ENCODE measurements around the gene RHEX. TPM values are rescaled to one million over a fixed set of nuclear protein-coding genes. Genes with fewer than 3 reads are reported as not detected.

The RHEX gene
- total RNA-seq, 2 experiments from 2014 or later: not detected

DNA sequence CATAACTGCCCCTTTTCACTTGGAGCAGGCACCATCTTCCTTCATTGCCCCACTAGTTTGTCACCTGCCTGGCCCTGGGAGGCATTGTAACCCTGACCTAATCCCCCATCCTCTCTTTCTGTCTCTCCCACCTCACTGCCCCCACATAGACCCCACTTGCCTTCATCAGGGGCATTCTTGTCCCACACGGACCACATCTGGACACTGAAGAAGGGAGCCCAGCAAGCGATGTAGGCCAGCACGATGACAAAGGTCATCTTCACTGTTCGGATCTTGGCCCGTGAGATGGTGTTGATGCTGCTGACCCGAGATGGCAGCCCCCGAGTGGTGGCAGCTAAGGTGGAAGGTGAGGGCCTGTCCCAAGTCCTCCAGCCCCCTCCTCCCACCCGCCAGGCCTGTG, 62.8 kb downstream of the RHEX start:
- Mint-ChIP-seq H3K4me3 (no peak overlapping the region), H3K27me3 (ENCODE audit: low read depth) (peaks cover 52% of the 10 kb centered on the region), H3K4me1 (ENCODE audit: low read depth) (peaks cover 8% of the 10 kb centered on the region), H3K36me3 (ENCODE audit: low read depth) (no peaks in the 10 kb centered on the region), H3K9me3 (ENCODE audit: insufficient read depth) (peaks cover 10% of the 10 kb centered on the region), H3K27ac (no peak overlapping the region)
- ATAC-seq: no peak
- ChIA-PET POLR2A (no interaction called here), CTCF (interaction anchor here (1.4 to 2.3 kb wide), 3 partner anchors 9 to 139 kb away, joined by 4 to 6 read pairs (median 6); no protein-coding TSS in a partner anchor)
- DNase-seq: no peak

DNA sequence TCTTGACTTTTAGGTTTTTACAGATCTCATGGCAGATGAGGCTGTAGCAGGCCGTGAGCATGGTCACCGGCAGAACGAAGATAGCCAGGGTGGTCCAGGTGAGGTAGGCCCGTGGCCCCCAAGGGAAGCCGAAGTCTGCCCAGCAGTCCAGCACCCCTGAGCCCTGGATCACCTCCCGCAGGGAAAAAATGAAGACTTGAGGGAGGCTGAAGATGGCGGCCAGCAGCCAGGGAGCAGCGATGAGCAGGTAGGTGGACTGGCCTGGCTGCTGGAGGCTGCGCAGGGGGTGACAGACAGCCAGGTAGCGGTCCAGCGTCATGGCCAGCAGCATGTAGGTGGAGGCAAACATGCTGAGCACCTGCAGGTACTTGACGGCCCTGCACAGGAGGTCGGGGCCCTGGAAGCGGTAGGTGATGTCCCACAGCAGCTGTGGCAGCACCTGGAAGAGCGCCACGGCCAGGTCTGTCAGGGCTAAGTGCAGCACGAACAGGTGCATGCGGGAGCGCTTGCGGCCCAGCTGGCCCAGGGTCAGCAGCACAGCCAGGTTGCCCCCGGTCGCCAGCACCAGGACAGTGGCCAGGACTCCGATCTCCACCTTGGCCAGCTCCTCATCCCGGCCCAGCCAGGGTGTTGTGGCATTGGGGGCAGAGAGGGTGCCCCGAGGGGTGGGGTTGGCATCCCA, 63.4 kb downstream of the RHEX start:
- peaks cover 55% of the 10 kb centered on the region for H3K27me3 Mint-ChIP-seq (ENCODE audit: low read depth)
- H3K4me3 Mint-ChIP-seq: no peak overlapping the region
- peaks cover 8% of the 10 kb centered on the region for H3K4me1 Mint-ChIP-seq (ENCODE audit: low read depth)
- H3K36me3 Mint-ChIP-seq (ENCODE audit: low read depth): no peaks in the 10 kb centered on the region
- POLR2A ChIA-PET: no interaction called here
- H3K9me3 Mint-ChIP-seq (ENCODE audit: insufficient read depth): peaks cover 15% of the 10 kb centered on the region
- no peak overlapping the region for H3K27ac Mint-ChIP-seq
- CTCF ChIA-PET: interaction anchor here (1.7 to 2.3 kb wide), 2 partner anchors 10 to 86 kb away, joined by 6 read pairs; no protein-coding TSS in a partner anchor
- ATAC-seq: no peak
- DNase-seq: no peak

DNA sequence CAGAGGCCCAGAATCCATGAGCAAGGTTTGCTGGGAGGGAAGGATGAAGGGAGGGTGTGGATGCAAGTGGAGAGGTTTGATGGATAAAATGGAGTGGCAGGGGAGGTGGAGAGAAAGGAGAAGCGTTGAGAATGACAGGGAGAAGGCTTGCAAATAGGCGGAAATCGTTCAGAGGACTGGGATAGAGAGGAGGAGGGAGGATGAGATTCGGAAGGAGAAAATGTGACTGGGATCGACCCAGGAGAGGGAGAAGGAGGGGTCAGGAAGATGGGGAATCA, 63.8 kb downstream of the RHEX start:
- no peak for ATAC-seq
- Mint-ChIP-seq H3K4me1 (ENCODE audit: low read depth) (peaks cover 8% of the 10 kb centered on the region), H3K36me3 (ENCODE audit: low read depth) (no peaks in the 10 kb centered on the region), H3K9me3 (ENCODE audit: insufficient read depth) (peaks cover 17% of the 10 kb centered on the region), H3K27ac (no peak overlapping the region), H3K27me3 (ENCODE audit: low read depth) (peaks cover 56% of the 10 kb centered on the region), H3K4me3 (no peak overlapping the region)
- ChIA-PET POLR2A (no interaction called here), CTCF (no interaction called here)
- no peak for DNase-seq

DNA sequence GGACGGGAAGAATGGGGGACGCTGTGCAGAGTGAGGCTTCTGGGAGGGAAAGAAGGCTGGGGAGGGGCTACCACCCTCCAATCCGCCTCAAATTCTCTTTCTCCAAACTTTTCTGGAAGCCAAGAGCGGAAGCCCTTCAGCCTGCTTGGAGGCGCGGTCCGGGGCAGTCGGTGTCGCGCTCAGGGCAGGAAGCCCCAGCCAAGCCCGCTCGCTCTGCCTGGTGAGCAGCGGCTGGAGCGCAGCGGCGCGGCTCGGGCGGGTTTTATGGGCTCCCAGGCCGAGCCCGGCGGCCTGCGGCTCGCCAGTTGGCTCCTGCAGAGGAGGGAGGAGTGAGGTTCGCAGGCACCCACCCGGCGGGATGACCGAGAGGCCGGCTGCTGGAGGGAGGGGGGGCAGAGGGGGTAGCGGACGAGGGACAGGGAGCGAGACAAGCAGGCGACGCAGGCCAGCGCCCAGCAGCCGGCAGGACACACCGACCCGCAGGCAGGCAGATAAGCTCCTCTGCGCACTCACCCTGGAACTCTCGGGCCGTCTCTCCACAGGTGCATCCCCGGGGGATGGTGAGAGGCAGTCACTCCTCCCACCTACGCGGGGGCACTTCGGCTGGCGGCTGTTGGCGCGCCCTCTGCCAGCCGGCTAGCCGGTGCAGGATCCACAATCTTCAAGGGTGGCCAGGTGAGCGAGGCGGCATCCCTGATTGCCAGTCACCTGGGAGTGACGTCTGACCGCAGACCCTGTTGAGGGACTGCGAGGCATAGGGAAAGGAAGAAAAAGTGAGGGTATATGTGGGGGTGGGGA, 64.4 kb downstream of the RHEX start, which contains the start of gene AVPR1B:
AVPR1B (minus strand) TSS at position 238 of the 798 bp plus-strand sequence. CDS start 498 bp downstream, outside the sequence.
- CTCF ChIA-PET: interaction anchor here (0.6 kb wide), 1 partner anchor 11 kb away, joined by 4 read pairs; no protein-coding TSS in a partner anchor
- H3K27me3 Mint-ChIP-seq (ENCODE audit: low read depth): peaks cover 60% of the 10 kb centered on the region
- DNase-seq (peak; percentile 27), ATAC-seq (peak; percentile 75)
- H3K36me3 Mint-ChIP-seq (ENCODE audit: low read depth): no peaks in the 10 kb centered on the region
- POLR2A ChIA-PET: no interaction called here
- peaks cover 8% of the 10 kb centered on the region for H3K4me1 Mint-ChIP-seq (ENCODE audit: low read depth)
- H3K27ac Mint-ChIP-seq: no peak within 1 kb of the TSS
- no peak within 1 kb of the TSS for H3K4me3 Mint-ChIP-seq
- peaks cover 17% of the 10 kb centered on the region for H3K9me3 Mint-ChIP-seq (ENCODE audit: insufficient read depth)

DNA sequence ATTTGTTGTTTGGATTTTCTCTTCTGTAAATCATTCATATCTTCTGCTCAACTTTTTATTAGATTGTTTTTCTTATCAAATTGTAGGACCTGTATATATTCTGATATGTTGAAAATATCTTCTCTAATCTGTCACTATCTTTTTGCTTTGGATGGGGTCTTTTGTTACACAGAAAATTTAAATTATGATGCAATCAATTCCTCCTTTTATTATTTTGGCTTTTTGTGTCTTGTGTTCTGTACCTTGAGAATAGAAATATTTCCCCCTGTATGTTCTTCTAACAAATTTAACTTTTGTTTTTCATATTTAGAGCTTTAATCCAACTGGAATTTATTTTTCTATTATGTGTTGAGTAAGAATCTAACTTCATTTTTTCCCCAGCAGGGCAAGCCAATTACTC, 67.4 kb downstream of the RHEX start:
- no peak overlapping the region for H3K27ac Mint-ChIP-seq
- H3K4me1 Mint-ChIP-seq (ENCODE audit: low read depth): peaks cover 8% of the 10 kb centered on the region
- POLR2A ChIA-PET: no interaction called here
- H3K9me3 Mint-ChIP-seq (ENCODE audit: insufficient read depth): peaks cover 17% of the 10 kb centered on the region
- no peak overlapping the region for H3K4me3 Mint-ChIP-seq
- no peaks in the 10 kb centered on the region for H3K36me3 Mint-ChIP-seq (ENCODE audit: low read depth)
- CTCF ChIA-PET: interaction anchor here (0.9 to 1.9 kb wide), 3 partner anchors 9 to 89 kb away, joined by 3 to 5 read pairs (median 3); no protein-coding TSS in a partner anchor
- DNase-seq (no peak), ATAC-seq (no peak)
- H3K27me3 Mint-ChIP-seq (ENCODE audit: low read depth): peaks cover 48% of the 10 kb centered on the region

DNA sequence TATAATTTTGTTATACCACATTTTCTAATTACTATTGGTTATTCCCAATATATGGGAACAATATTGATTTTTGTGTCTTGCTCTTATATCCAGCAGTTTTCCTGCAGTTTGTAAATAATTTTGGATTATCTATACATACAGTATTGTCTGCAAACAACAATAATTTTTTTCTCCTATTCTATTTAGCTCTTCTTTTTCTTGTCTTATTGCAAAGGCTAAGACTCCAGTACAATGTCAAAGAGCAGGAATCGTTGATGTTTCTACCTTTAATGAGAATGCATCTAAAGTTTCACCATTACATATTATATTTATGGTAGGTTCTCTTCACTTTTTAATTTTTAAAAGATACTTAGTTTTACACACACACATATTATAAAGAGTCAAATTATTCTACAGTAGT, 68.3 kb downstream of the RHEX start:
- Mint-ChIP-seq H3K36me3 (ENCODE audit: low read depth) (no peaks in the 10 kb centered on the region), H3K4me1 (ENCODE audit: low read depth) (peaks cover 8% of the 10 kb centered on the region), H3K4me3 (no peak overlapping the region), H3K9me3 (ENCODE audit: insufficient read depth) (peaks cover 17% of the 10 kb centered on the region), H3K27ac (no peak overlapping the region), H3K27me3 (ENCODE audit: low read depth) (peaks cover 45% of the 10 kb centered on the region)
- ChIA-PET CTCF (interaction anchor here (1.9 kb wide), 1 partner anchor 90 kb away, joined by 5 read pairs; no protein-coding TSS in a partner anchor), POLR2A (interaction anchor here (0.7 kb wide), 1 partner anchor 13 kb away, joined by 3 read pairs; no protein-coding TSS in a partner anchor)
- no peak for ATAC-seq
- DNase-seq: no peak

DNA sequence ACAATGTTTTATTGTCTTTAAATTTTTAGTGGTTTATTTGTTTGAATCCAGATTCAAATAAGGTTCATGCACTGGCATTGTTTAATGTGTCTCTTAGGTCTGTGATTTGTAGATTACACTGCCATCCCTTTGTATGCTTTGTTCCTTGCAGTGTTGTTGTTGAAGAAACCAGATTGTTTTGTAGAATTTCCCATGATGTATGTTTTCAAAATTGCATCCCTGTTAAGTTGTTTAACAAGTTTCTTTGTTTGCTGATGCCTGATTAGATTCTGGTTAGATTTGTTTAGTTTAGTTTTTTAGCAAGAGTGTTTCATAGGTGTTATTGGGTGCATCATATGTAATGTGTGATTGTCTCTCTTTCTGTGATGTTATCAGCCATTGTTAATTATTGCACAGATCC, 69.7 kb downstream of the RHEX start:
- H3K4me1 Mint-ChIP-seq (ENCODE audit: low read depth): peaks cover 3% of the 10 kb centered on the region
- peaks cover 39% of the 10 kb centered on the region for H3K27me3 Mint-ChIP-seq (ENCODE audit: low read depth)
- no peak overlapping the region for H3K27ac Mint-ChIP-seq
- no peak overlapping the region for H3K4me3 Mint-ChIP-seq
- CTCF ChIA-PET: no interaction called here
- no peak for ATAC-seq
- peaks cover 17% of the 10 kb centered on the region for H3K9me3 Mint-ChIP-seq (ENCODE audit: insufficient read depth)
- POLR2A ChIA-PET: no interaction called here
- DNase-seq: no peak
- no peaks in the 10 kb centered on the region for H3K36me3 Mint-ChIP-seq (ENCODE audit: low read depth)

DNA sequence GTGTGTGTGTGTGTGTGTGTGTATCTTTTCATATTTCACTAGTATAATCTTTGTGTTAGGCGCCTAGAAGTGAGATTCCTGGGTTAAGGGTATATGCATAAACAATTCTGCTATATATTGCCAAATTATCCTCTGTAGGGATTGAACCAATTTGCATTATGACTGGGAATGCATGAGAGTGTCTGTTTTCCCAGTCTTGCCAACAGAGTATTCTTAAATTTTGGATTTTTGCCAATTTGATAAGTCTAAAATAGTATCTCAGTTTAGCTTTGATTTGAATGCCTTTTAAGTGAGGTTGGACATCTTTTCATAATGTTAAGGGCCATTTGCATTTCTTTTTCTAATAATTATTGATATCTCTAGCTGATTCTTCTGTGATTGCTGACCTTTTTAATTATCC, 72.4 kb downstream of the RHEX start:
- Mint-ChIP-seq H3K4me1 (ENCODE audit: low read depth) (no peaks in the 10 kb centered on the region), H3K27me3 (ENCODE audit: low read depth) (peaks cover 33% of the 10 kb centered on the region), H3K27ac (no peak overlapping the region), H3K4me3 (no peak overlapping the region), H3K9me3 (ENCODE audit: insufficient read depth) (peaks cover 10% of the 10 kb centered on the region), H3K36me3 (ENCODE audit: low read depth) (no peaks in the 10 kb centered on the region)
- ATAC-seq (no peak), DNase-seq (no peak)
- ChIA-PET CTCF (interaction anchor here (0.7 kb wide), 1 partner anchor 95 kb away, joined by 3 read pairs; no protein-coding TSS in a partner anchor), POLR2A (no interaction called here)

DNA sequence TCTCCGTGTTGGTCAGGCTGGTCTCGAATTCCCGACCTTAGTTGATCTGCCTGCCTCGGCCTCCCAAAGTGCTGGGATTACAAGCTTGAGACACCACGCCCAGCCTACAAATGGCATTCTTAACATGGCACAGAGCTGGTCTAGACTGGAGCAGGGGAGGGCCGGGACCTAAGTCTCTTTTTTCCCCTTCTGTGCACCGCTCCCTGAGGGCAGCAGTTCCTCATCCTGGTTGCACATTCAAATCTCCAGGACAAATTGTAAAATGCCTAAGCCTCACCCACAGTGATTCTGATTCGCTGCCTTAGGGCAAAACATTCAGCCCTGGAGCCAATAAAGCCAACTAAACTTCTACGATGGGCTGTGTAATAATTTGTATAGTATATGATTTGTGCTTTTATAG, 74.4 kb downstream of the RHEX start:
- no peak for DNase-seq
- ChIA-PET POLR2A (no interaction called here), CTCF (interaction anchor here (1.2 kb wide), 1 partner anchor 97 kb away, joined by 4 read pairs; no protein-coding TSS in a partner anchor)
- H3K27me3 Mint-ChIP-seq (ENCODE audit: low read depth): peaks cover 28% of the 10 kb centered on the region
- H3K27ac Mint-ChIP-seq: no peak overlapping the region
- H3K4me3 Mint-ChIP-seq: no peak overlapping the region
- no peak for ATAC-seq
- H3K9me3 Mint-ChIP-seq (ENCODE audit: insufficient read depth): no peaks in the 10 kb centered on the region
- H3K36me3 Mint-ChIP-seq (ENCODE audit: low read depth): no peaks in the 10 kb centered on the region
- no peaks in the 10 kb centered on the region for H3K4me1 Mint-ChIP-seq (ENCODE audit: low read depth)

DNA sequence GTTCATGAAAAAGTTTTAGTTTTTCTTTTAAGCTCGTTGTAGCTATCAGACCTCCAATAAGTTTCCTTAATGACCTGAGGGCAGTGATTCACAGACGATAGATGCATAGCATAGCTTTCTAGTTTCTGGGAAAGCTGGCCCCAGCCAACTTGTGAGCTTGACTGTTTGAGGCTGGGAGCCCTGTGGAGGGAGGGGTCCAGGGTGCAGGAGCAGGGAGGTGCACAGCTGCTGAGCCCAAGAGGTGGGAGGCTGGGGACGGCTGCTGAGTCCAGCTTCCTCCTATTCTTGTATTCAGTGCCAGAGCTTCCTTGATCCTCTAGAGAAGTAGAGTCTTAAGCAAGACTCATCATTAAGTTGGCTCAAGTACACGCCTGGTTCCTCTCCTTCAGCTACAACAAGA, 75.2 kb downstream of the RHEX start:
- Mint-ChIP-seq H3K4me3 (no peak overlapping the region), H3K27ac (no peak overlapping the region), H3K9me3 (ENCODE audit: insufficient read depth) (no peaks in the 10 kb centered on the region), H3K36me3 (ENCODE audit: low read depth) (no peaks in the 10 kb centered on the region), H3K4me1 (ENCODE audit: low read depth) (no peaks in the 10 kb centered on the region), H3K27me3 (ENCODE audit: low read depth) (peaks cover 25% of the 10 kb centered on the region)
- POLR2A ChIA-PET: no interaction called here
- DNase-seq: no peak
- CTCF ChIA-PET: interaction anchor here (0.7 to 1.2 kb wide), 3 partner anchors 9 to 210 kb away, joined by 3 to 5 read pairs (median 4); no protein-coding TSS in a partner anchor
- no peak for ATAC-seq

DNA sequence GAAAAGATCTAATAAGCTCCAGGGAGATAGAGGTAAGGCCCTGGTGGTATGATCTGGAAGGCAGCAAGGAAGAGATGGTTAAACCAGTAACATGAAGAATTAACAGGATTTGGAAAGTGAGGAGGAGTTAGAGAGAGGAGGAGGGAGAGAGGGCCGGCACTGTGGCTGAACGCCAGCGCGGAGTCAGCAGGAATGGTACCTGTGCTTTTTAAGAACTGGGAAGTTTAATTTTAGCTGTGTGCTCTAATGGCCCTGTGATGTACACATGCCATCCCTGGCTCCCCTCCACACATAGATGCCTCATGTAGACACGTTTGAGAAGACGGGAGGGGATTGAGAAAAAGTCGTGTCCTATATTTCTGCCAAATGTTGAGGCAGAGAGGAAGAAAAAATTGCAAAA, 78.1 kb downstream of the RHEX start:
- CTCF ChIA-PET: no interaction called here

DNA sequence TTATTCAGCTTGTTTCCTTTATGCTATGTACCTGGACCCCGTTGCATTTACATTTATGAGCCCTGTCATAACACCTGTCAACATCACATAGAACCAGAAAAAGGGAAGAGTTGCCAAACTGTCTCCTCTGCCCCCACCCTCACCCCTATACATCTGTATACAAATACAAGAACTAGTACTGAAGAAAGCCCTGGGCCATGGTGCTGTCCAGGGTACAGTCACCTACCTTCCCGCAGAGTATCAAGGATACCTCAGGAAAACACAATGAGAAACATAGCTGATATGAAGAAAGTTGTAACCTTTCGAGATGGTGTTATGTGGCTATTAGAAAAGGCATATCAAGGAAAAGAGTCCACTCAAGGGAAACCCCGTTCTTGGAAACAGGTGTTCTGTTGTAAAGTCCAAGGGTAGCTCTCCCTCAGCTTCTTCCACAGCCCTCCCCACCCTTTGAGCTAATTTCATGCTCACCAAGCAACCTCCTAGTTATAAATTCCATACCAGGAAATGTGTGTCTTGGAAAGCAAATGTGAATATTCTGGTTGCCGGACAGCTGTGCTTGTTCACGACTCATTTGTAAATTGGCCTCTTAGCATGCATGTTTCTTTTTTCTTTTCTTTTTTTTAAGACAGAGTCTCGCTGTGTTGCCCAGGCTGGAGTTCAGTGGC, 80.9 kb downstream of the RHEX start:
- Mint-ChIP-seq H3K36me3 (ENCODE audit: low read depth) (no peaks in the 10 kb centered on the region), H3K9me3 (ENCODE audit: insufficient read depth) (no peaks in the 10 kb centered on the region), H3K4me3 (no peak overlapping the region), H3K27ac (no peak overlapping the region), H3K27me3 (ENCODE audit: low read depth) (peaks cover 31% of the 10 kb centered on the region), H3K4me1 (ENCODE audit: low read depth) (no peaks in the 10 kb centered on the region)
- DNase-seq (no peak), ATAC-seq (no peak)
- POLR2A ChIA-PET: no interaction called here
- CTCF ChIA-PET: no interaction called here

More for the DNA sequence above, 78.1 kb downstream of the RHEX start:
- no peak for DNase-seq
- Mint-ChIP-seq H3K4me3 (no peak overlapping the region), H3K9me3 (ENCODE audit: insufficient read depth) (no peaks in the 10 kb centered on the region), H3K27ac (no peak overlapping the region), H3K36me3 (ENCODE audit: low read depth) (no peaks in the 10 kb centered on the region), H3K27me3 (ENCODE audit: low read depth) (peaks cover 24% of the 10 kb centered on the region), H3K4me1 (ENCODE audit: low read depth) (no peaks in the 10 kb centered on the region)
- POLR2A ChIA-PET: no interaction called here
- ATAC-seq: no peak
